HK-2 (cell line): ENCODE data around the gene POLE4.

ENCODE experiments used
- DNase-seq: peaks from one replicate; pipeline ENCODE4 v3.0.0-alpha.2; 2018; ENCODE audit not compliant: unreplicated experiment

POLE4 gene

GRCh38 chr2:74958274-74959105, at the start of gene POLE4:
Gene POLE4, plus strand, starts transcription at chr2:74958643. Its CDS starts 37 bp downstream, at chr2:74958680.
- peak; percentile 95 for DNase-seq

- DNase-seq = no peak
Observed at GRCh38 chr2:74908748-74909444, 49.5 kb upstream of the POLE4 start.

GRCh38 chr2:74910245-74910644, 48.2 kb upstream of the POLE4 start:
- DNase-seq = no peak

- no peak for DNase-seq
Observed at GRCh38 chr2:74911061-74911460, 47.4 kb upstream of the POLE4 start.

- peak; percentile 74 for DNase-seq
Observed at GRCh38 chr2:74915743-74916142, 42.7 kb upstream of the POLE4 start.

- no peak for DNase-seq
Observed at GRCh38 chr2:74916394-74916793, 42.0 kb upstream of the POLE4 start.

- peak; percentile 67 for DNase-seq
Observed at GRCh38 chr2:74917702-74918619, 40.5 kb upstream of the POLE4 start.

- DNase-seq = peak; percentile 25
Observed at GRCh38 chr2:74919827-74920226, 38.6 kb upstream of the POLE4 start.

- no peak for DNase-seq
Observed at GRCh38 chr2:74921236-74921736, 37.2 kb upstream of the POLE4 start.

- no peak for DNase-seq
Observed at GRCh38 chr2:74922592-74923227, 35.7 kb upstream of the POLE4 start.

- DNase-seq = no peak
Observed at GRCh38 chr2:74924463-74925265, 33.8 kb upstream of the POLE4 start.

- no peak for DNase-seq
Observed at GRCh38 chr2:74925361-74925786, 33.1 kb upstream of the POLE4 start.

- DNase-seq = no peak
Observed at GRCh38 chr2:74927621-74928020, 30.8 kb upstream of the POLE4 start.

GRCh38 chr2:74930811-74931486, 27.5 kb upstream of the POLE4 start:
- DNase-seq = no peak

- DNase-seq = no peak
Observed at GRCh38 chr2:74931940-74932339, 26.5 kb upstream of the POLE4 start.

GRCh38 chr2:74935975-74936391, 22.5 kb upstream of the POLE4 start:
- DNase-seq = no peak

GRCh38 chr2:74937221-74937880, 21.1 kb upstream of the POLE4 start:
- no peak for DNase-seq

GRCh38 chr2:74938264-74938663, 20.2 kb upstream of the POLE4 start:
- no peak for DNase-seq
